Heart left ventricle (tissue), 13 donors: ENCODE results near the gene ADGRL3.

Source experiments
- POLR2A ChIP-seq, 2 donors: fragments of 450-650 bp; IDR thresholded peaks; one replicate each; pipeline ENCODE4 v1.6.1; 2017; ENCODE audit warnings: antibody characterized with exemption in 2 of 2, mild to moderate bottlenecking in 2 of 2, moderate library complexity in 2 of 2
- TF ChIP-seq, protein P1 (sequence below), 12 donors: fragments of 200-600 bp; sonication (generic) in 4 of 12; IDR thresholded peaks; one replicate each; pipeline versions ENCODE4 v1.5.0 to v1.8.0; 2018 to 2022; ENCODE audit warnings: antibody characterized with exemption in 12 of 12, mild to moderate bottlenecking in 5 of 12
- donor health status: ischemic (EF 13 %, LVEDD 7.1; RV severe dilation, severe dysfunction).
- donor health status: DM: no; HTN: yes; CAD: no.
- donor health status: DM: no; HTN: no; CAD: no.
- donor health status: ischemic (EF 25% LVEDD 6.9; RV normal size, moderate dysfunction).
- donor health status: ischemic (EF 25% LVEDD 5.7; RV mildly dilated, moderate dysfunction).
- donor health status: ischemic (EF 35%, LVEDD 5.7; RV mildly dilated, moderate dysfunction).
- donor health status: nonischemic (EF 11% LVEDD 7.7; RV severe dilation, severe dysfunction).
- donor health status: DM: yes; HTN: yes; CAD: no.
- donor health status: PGD.
- donor health status: ischemic (EF 29% LVEDD 5.4; RV normal size, mild dysfunction).
- donor health status: nonischemic (EF 23%, LVEDD 6.1; RV moderate dilation, normal function).

DNA sequence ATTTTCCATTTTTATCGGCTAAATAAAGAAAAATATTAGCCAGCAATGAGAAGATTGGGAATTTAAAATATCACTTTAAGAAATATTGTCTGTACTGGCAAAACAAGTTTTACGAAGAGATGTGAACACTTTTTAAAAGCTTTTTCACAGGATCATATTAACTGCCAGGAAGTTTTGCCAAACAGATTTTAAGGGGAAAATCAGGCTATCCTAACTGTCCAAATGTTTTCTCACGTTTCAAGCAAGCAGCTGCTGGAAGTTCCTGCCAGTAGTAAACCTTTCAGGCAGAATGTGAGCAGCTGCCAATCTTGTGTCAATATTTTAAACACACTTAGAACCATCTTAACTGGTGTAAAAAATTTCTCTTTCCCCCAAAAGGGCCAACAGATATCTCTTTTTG lies 101.1 kb downstream of the ADGRL3 start:
- TF ChIP-seq, protein P1, sequence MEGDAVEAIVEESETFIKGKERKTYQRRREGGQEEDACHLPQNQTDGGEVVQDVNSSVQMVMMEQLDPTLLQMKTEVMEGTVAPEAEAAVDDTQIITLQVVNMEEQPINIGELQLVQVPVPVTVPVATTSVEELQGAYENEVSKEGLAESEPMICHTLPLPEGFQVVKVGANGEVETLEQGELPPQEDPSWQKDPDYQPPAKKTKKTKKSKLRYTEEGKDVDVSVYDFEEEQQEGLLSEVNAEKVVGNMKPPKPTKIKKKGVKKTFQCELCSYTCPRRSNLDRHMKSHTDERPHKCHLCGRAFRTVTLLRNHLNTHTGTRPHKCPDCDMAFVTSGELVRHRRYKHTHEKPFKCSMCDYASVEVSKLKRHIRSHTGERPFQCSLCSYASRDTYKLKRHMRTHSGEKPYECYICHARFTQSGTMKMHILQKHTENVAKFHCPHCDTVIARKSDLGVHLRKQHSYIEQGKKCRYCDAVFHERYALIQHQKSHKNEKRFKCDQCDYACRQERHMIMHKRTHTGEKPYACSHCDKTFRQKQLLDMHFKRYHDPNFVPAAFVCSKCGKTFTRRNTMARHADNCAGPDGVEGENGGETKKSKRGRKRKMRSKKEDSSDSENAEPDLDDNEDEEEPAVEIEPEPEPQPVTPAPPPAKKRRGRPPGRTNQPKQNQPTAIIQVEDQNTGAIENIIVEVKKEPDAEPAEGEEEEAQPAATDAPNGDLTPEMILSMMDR (IDR thresholded peaks at IDR 0.05): no peak
- no peak for TF ChIP-seq POLR2A (IDR thresholded peaks at IDR 0.05)
